ENCODE results near the gene CHRNA4.

The CHRNA4 gene

GRCh38 chr20:63328026-63328700, 33.0 kb downstream of the CHRNA4 start:
- no peak for DNase-seq (ENCODE audit: extremely low spot score)
- CTCF ChIA-PET = no interaction called here
- no peak for TF ChIP-seq L3MBTL2 (conservative IDR thresholded peaks at IDR 0.05)
- POLR2A ChIA-PET = no interaction called here

DNA sequence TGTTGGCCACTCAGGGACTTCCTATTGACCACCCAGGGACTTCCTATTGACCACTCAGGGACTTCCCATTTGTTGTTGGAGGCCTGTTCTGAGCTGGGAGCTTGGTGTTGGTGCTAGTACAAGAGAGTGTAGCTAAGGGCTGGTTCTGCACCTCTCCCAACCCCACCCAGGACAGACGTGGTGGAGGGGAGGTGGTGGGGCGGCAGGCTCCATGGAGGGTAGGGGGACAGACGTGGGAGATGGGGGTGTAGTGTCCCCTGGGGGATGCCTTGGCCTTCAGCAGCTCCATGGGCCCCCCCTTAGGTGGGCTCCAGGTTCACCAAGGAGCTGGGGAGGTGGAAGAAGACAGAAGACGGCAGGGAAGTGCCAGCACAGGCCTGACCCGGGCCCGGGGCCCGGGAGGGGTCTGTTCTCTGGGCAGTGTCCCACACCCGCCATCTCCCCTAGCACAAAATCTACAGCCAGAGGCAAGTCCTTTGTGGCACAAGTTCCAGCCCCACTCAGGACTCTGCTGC, 33.9 kb downstream of the CHRNA4 start:
- ChIA-PET CTCF (interaction anchor here (0.6 to 0.7 kb wide), 2 partner anchors 17 to 106 kb away, joined by 3 read pairs; no protein-coding TSS in a partner anchor), POLR2A (no interaction called here)
- DNase-seq (ENCODE audit: extremely low spot score) = no peak
- no peak for TF ChIP-seq FOXA1 (IDR thresholded peaks at IDR 0.05)
- TF ChIP-seq ZNF384 (IDR thresholded peaks at IDR 0.05) = no peak
- no peak for TF ChIP-seq L3MBTL2 (conservative IDR thresholded peaks at IDR 0.05)
- TF ChIP-seq NFRKB (IDR thresholded peaks at IDR 0.05) = no peak

- no peak for DNase-seq (ENCODE audit: extremely low spot score)
- CTCF ChIA-PET = interaction anchor here (0.6 to 0.7 kb wide), 2 partner anchors 16 to 107 kb away, joined by 3 read pairs; no protein-coding TSS in a partner anchor
- POLR2A ChIA-PET = no interaction called here
- no peak for TF ChIP-seq BHLHE40 (IDR thresholded peaks at IDR 0.05; ENCODE audit: borderline replicate concordance)
- TF ChIP-seq TARDBP (IDR thresholded peaks at IDR 0.05) = no peak
- no peak for TF ChIP-seq CTBP1 (IDR thresholded peaks at IDR 0.05; ENCODE audit: borderline replicate concordance)
- TF ChIP-seq, protein P1, sequence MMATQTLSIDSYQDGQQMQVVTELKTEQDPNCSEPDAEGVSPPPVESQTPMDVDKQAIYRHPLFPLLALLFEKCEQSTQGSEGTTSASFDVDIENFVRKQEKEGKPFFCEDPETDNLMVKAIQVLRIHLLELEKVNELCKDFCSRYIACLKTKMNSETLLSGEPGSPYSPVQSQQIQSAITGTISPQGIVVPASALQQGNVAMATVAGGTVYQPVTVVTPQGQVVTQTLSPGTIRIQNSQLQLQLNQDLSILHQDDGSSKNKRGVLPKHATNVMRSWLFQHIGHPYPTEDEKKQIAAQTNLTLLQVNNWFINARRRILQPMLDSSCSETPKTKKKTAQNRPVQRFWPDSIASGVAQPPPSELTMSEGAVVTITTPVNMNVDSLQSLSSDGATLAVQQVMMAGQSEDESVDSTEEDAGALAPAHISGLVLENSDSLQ (IDR thresholded peaks at IDR 0.05) = no peak
- no peak for TF ChIP-seq ZNF384 (IDR thresholded peaks at IDR 0.05)
- no peak for TF ChIP-seq L3MBTL2 (conservative IDR thresholded peaks at IDR 0.05)
- TF ChIP-seq SP1 (IDR thresholded peaks at IDR 0.05) = no peak
- no peak for TF ChIP-seq FOXK2 (IDR thresholded peaks at IDR 0.05)
- TF ChIP-seq HDGF (IDR thresholded peaks at IDR 0.05; ENCODE audit: borderline replicate concordance) = no peak
- no peak for TF ChIP-seq NFRKB (IDR thresholded peaks at IDR 0.05)
- no peak for TF ChIP-seq FOXM1 (IDR thresholded peaks at IDR 0.05; ENCODE audit: borderline replicate concordance)
- no peak for TF ChIP-seq ELF4 (IDR thresholded peaks at IDR 0.05)
- no peak for TF ChIP-seq ARNT (IDR thresholded peaks at IDR 0.05)
- TF ChIP-seq LEF1 (IDR thresholded peaks at IDR 0.05; ENCODE audit: borderline replicate concordance) = no peak
- TF ChIP-seq FOXA1 (IDR thresholded peaks at IDR 0.05) = no peak
- no peak for TF ChIP-seq SUZ12 (IDR thresholded peaks at IDR 0.05)
Observed at GRCh38 chr20:63326314-63327230, 34.6 kb downstream of the CHRNA4 start.

GRCh38 chr20:63325554-63326313, 35.4 kb downstream of the CHRNA4 start:
- POLR2A ChIA-PET = no interaction called here
- CTCF ChIA-PET = no interaction called here
- no peak for DNase-seq (ENCODE audit: extremely low spot score)
- TF ChIP-seq FOXM1 (IDR thresholded peaks at IDR 0.05; ENCODE audit: borderline replicate concordance) = no peak

DNA sequence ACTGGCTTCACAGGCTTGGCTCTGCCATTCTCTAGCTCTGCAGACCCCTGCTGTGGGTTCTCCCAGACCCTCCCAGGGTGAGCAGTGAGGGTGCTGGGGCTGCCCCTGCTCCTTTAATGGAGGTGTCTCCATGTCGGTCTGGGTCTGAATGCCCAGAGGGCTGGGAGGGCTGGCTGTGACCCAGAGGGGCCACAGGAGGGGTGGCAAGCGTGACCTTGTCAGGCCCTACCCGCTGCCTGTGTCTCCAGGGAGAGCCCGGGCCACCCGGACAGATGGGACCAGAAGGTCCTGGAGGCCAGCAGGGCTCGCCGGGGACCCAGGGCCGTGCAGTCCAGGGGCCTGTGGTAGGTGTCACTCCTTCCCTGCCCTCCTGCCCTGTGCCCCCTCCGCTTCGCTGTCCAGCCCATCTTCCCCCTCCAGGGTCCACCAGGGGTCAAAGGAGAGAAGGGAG, 36.1 kb downstream of the CHRNA4 start:
- POLR2A ChIA-PET = no interaction called here
- TF ChIP-seq, protein P1 (IDR thresholded peaks at IDR 0.05) = no peak
- TF ChIP-seq ARNT (IDR thresholded peaks at IDR 0.05) (no peak), L3MBTL2 (conservative IDR thresholded peaks at IDR 0.05) (no peak), FOXK2 (IDR thresholded peaks at IDR 0.05) (no peak), FOXA1 (IDR thresholded peaks at IDR 0.05) (no peak), SUZ12 (IDR thresholded peaks at IDR 0.05) (no peak), FOXM1 (IDR thresholded peaks at IDR 0.05; ENCODE audit: borderline replicate concordance) (no peak), LEF1 (IDR thresholded peaks at IDR 0.05; ENCODE audit: borderline replicate concordance) (no peak), ELF4 (IDR thresholded peaks at IDR 0.05) (no peak), SP1 (IDR thresholded peaks at IDR 0.05) (no peak), TARDBP (IDR thresholded peaks at IDR 0.05) (no peak), CTBP1 (IDR thresholded peaks at IDR 0.05; ENCODE audit: borderline replicate concordance) (no peak), HDGF (IDR thresholded peaks at IDR 0.05; ENCODE audit: borderline replicate concordance) (no peak), NFRKB (IDR thresholded peaks at IDR 0.05) (no peak), BHLHE40 (IDR thresholded peaks at IDR 0.05; ENCODE audit: borderline replicate concordance) (no peak), ZNF384 (IDR thresholded peaks at IDR 0.05) (no peak)
- CTCF ChIA-PET = no interaction called here
- DNase-seq (ENCODE audit: extremely low spot score) = no peak

DNA sequence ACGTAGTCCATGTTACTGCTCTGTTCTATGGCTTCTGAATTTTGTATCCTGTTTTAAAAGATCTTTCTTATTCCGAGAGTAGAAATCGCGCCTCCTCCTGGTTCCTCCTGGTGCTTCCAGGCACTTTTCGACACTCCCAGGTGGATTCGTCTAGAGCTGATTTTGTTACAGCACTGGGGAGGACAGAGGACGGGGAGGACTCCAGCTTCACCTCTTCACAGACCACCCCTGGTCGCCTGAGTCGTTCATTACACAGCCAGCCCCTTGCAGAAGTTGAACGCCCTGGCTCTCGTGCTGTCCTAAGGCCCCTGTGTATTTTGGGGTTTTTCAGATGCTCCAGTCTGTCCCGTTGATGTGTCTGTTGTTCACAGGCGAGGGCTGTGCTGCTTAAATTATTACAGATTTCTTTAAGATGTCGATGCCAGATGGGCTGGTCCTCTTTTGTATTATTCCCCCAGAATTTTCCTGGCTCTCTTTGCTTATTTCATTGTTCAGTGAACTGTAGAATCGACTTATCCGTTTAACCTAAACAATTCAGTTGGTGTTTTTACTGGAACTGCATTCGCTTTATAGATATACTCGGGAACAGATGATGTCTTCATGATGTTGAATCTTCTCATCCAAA, 37.7 kb downstream of the CHRNA4 start:
- ChIA-PET CTCF (no interaction called here), POLR2A (no interaction called here)
- TF ChIP-seq FOXK2 (IDR thresholded peaks at IDR 0.05) (no peak), L3MBTL2 (conservative IDR thresholded peaks at IDR 0.05) (no peak), CTBP1 (IDR thresholded peaks at IDR 0.05; ENCODE audit: borderline replicate concordance) (no peak), SUZ12 (IDR thresholded peaks at IDR 0.05) (no peak), ZNF384 (IDR thresholded peaks at IDR 0.05) (no peak), SP1 (IDR thresholded peaks at IDR 0.05) (no peak), LEF1 (IDR thresholded peaks at IDR 0.05; ENCODE audit: borderline replicate concordance) (no peak), ELF4 (IDR thresholded peaks at IDR 0.05) (no peak), BHLHE40 (IDR thresholded peaks at IDR 0.05; ENCODE audit: borderline replicate concordance) (no peak), HDGF (IDR thresholded peaks at IDR 0.05; ENCODE audit: borderline replicate concordance) (no peak)
- no peak for DNase-seq (ENCODE audit: extremely low spot score)
